ENCODE measurements around the gene NAXE. TPM values are rescaled to one million over a fixed set of nuclear protein-coding genes. Genes with fewer than 3 reads are reported as not detected.

NAXE gene
- polyA plus RNA-seq, 1 experiment = 63.3 TPM

- Histone ChIP-seq H3K4me3 (ENCODE audit: low read depth, low read length) (no peak overlapping the region), H3K27me3 (ENCODE audit: control insufficient read depth, insufficient read depth, low read length) (no peaks in the 10 kb centered on the region), H3K36me3 (ENCODE audit: control insufficient read depth, insufficient read depth, low read length) (peaks cover 10% of the 10 kb centered on the region)
- DNase-seq (ENCODE audit: low read depth) = no peak
- ChIA-PET POLR2A (no interaction called here), CTCF (interaction anchor here (0.6 to 3.1 kb wide), 7 partner anchors 11 to 207 kb away, joined by 3 to 16 read pairs (median 5); no protein-coding TSS in a partner anchor)
- TF ChIP-seq, protein P1, sequence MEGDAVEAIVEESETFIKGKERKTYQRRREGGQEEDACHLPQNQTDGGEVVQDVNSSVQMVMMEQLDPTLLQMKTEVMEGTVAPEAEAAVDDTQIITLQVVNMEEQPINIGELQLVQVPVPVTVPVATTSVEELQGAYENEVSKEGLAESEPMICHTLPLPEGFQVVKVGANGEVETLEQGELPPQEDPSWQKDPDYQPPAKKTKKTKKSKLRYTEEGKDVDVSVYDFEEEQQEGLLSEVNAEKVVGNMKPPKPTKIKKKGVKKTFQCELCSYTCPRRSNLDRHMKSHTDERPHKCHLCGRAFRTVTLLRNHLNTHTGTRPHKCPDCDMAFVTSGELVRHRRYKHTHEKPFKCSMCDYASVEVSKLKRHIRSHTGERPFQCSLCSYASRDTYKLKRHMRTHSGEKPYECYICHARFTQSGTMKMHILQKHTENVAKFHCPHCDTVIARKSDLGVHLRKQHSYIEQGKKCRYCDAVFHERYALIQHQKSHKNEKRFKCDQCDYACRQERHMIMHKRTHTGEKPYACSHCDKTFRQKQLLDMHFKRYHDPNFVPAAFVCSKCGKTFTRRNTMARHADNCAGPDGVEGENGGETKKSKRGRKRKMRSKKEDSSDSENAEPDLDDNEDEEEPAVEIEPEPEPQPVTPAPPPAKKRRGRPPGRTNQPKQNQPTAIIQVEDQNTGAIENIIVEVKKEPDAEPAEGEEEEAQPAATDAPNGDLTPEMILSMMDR (IDR thresholded peaks at IDR 0.05; ENCODE audit: insufficient read depth, low read depth, low read length) = no peak
These were observed 1.5 kb downstream of the NAXE start for GRCh38 chr1:156592910-156593660.

- ChIA-PET POLR2A (no interaction called here), CTCF (interaction anchor here (1.0 to 3.1 kb wide), 5 partner anchors 10 to 208 kb away, joined by 3 to 15 read pairs (median 5); no protein-coding TSS in a partner anchor)
- TF ChIP-seq, protein P1 (IDR thresholded peaks at IDR 0.05; ENCODE audit: insufficient read depth, low read depth, low read length) = no peak
- Histone ChIP-seq H3K36me3 (ENCODE audit: control insufficient read depth, insufficient read depth, low read length) (peaks cover 11% of the 10 kb centered on the region), H3K4me3 (ENCODE audit: low read depth, low read length) (no peak overlapping the region), H3K27me3 (ENCODE audit: control insufficient read depth, insufficient read depth, low read length) (no peaks in the 10 kb centered on the region)
- no peak for DNase-seq (ENCODE audit: low read depth)
These were observed 2.0 kb downstream of the NAXE start for GRCh38 chr1:156593661-156593989.

DNA sequence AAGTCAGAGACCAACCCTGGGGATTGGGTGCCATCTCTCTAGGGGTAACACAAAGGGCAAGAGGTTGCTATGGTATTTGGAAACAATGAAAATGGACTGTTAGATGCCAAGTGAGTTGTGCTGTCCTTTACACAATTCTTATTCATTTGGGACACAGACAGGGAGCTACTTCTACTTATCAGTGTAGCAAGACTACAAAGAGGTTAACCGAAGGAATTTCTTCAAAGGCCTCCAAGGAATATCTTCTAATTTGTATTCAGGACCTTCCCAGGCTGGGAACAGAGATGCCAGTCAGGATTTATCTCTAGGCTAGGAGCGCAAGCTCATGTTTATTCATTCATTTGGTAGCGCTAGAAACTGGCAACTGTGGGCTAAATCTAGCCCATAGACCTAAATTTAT is 2.6 kb downstream of the NAXE start:
- TF ChIP-seq, protein P1 (IDR thresholded peaks at IDR 0.05; ENCODE audit: insufficient read depth, low read depth, low read length) = no peak
- POLR2A ChIA-PET = no interaction called here
- peaks cover 11% of the 10 kb centered on the region for H3K36me3 ChIP-seq (ENCODE audit: control insufficient read depth, insufficient read depth, low read length)
- no peaks in the 10 kb centered on the region for H3K27me3 ChIP-seq (ENCODE audit: control insufficient read depth, insufficient read depth, low read length)
- CTCF ChIA-PET = interaction anchor here (0.6 to 3.1 kb wide), 5 partner anchors 10 to 208 kb away, joined by 3 to 15 read pairs (median 5); no protein-coding TSS in a partner anchor
- no peak for DNase-seq (ENCODE audit: low read depth)
- no peak overlapping the region for H3K4me3 ChIP-seq (ENCODE audit: low read depth, low read length)

DNA sequence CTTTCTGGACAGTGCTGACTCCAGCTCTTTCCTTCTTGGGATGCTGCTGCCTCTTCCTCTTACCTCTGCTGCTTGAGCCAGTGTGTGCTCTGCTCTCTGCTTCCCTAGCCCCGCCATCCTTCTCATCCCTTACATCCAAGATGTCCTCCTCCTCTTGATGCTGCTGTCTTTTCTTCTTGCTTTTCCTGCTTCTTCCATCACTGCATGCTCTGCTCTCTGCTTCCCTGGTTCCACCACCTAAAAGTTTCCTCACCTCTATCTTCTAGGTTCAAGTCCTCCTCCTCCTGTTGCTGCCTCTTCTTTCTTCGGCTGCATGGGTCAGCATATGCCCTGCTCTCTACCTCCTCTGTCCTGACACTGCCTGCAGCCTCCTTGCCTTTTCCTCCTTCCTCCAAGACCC is 3.4 kb downstream of the NAXE start:
- Histone ChIP-seq H3K4me3 (ENCODE audit: low read depth, low read length) (no peak overlapping the region), H3K36me3 (ENCODE audit: control insufficient read depth, insufficient read depth, low read length) (peaks cover 11% of the 10 kb centered on the region), H3K27me3 (ENCODE audit: control insufficient read depth, insufficient read depth, low read length) (no peaks in the 10 kb centered on the region)
- TF ChIP-seq, protein P1 (IDR thresholded peaks at IDR 0.05; ENCODE audit: insufficient read depth, low read depth, low read length) = no peak
- POLR2A ChIA-PET = no interaction called here
- CTCF ChIA-PET = interaction anchor here (1.2 kb wide), 1 partner anchor 238 kb away, joined by 3 read pairs; no protein-coding TSS in a partner anchor
- DNase-seq (ENCODE audit: low read depth) = no peak

DNA sequence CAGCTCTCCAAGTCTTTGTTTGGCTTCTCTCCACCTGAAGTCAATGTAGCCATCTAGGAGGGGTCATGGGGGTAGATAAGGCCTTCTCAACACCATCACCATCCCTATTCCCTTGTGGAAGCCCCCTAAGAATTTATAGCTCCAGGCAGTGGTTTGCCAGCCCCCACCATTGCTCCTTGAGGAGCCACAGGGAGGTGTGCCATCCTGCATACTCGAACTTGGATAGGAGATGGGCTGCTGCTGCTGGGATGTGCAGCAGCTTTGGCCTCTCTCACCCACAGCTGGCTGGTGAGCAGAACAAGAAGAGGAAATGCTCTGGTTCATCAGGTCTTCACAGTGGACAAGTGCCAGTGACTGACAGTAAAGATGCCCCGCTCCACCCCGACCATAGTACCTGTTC is 4.8 kb downstream of the NAXE start:
- peaks cover 11% of the 10 kb centered on the region for H3K36me3 ChIP-seq (ENCODE audit: control insufficient read depth, insufficient read depth, low read length)
- H3K27me3 ChIP-seq (ENCODE audit: control insufficient read depth, insufficient read depth, low read length) = no peaks in the 10 kb centered on the region
- no peak overlapping the region for H3K4me3 ChIP-seq (ENCODE audit: low read depth, low read length)
- DNase-seq (ENCODE audit: low read depth) = no peak
- CTCF ChIA-PET = interaction anchor here (1.2 kb wide), 1 partner anchor 116 kb away, joined by 4 read pairs; no protein-coding TSS in a partner anchor
- POLR2A ChIA-PET = no interaction called here
- TF ChIP-seq, protein P1 (IDR thresholded peaks at IDR 0.05; ENCODE audit: insufficient read depth, low read depth, low read length) = no peak
